MM.1S (cell line): ENCODE results near the gene LCE2A.

Experiments
- DNase-seq: peaks from one replicate; pipeline ENCODE4 v3.0.0-alpha.2; 2015
- H2AFZ ChIP-seq: fragments of 300-600 bp; sonication (generic); 2 replicates; pipeline ENCODE4 v1.6.0; 2016; ENCODE audit warnings: antibody characterized with exemption, low read length
- H3F3A ChIP-seq: fragments of 300-600 bp; sonication (generic); 2 replicates; pipeline ENCODE4 v1.6.1; 2016; ENCODE audit warnings: mild to moderate bottlenecking, antibody characterized with exemption, low read length, moderate library complexity, mixed read lengths; ENCODE audit not compliant: insufficient read depth
- H3K27ac ChIP-seq: fragments of 300-600 bp; sonication (generic); 2 replicates; pipeline ENCODE4 v1.5.1; 2016; ENCODE audit warnings: mild to moderate bottlenecking, low read length
- H3K27me3 ChIP-seq: fragments of 300-600 bp; sonication (generic); replicated peaks from 2 replicates; pipeline ENCODE4 v1.6.0; 2016; ENCODE audit warnings: low read length; ENCODE audit not compliant: insufficient read depth
- H3K36me3 ChIP-seq: fragments of 300-600 bp; sonication (generic); replicated peaks from 2 replicates; pipeline ENCODE4 v1.6.1; 2016; ENCODE audit warnings: mild to moderate bottlenecking, low read length, mixed read lengths; ENCODE audit not compliant: insufficient read depth
- H3K4me1 ChIP-seq: fragments of 300-600 bp; sonication (generic); 2 replicates; pipeline ENCODE4 v1.6.1; 2016; ENCODE audit warnings: low read length, mixed read lengths
- H3K4me2 ChIP-seq: fragments of 300-600 bp; sonication (generic); 2 replicates; pipeline ENCODE4 v1.6.0; 2016; ENCODE audit warnings: low read depth, low read length
- H3K4me3 ChIP-seq: fragments of 300-600 bp; sonication (generic); 2 replicates; pipeline ENCODE4 v1.5.1; 2016; ENCODE audit warnings: low read length, mixed read lengths
- H3K79me2 ChIP-seq: fragments of 300-600 bp; sonication (generic); 2 replicates; pipeline ENCODE4 v1.6.1; 2016; ENCODE audit warnings: mixed run types, low read length, mixed read lengths
- H3K9ac ChIP-seq: fragments of 300-600 bp; sonication (generic); 2 replicates; pipeline ENCODE4 v1.6.1; 2016; ENCODE audit warnings: low read length, mixed read lengths
- H3K9me2 ChIP-seq: fragments of 300-600 bp; sonication (generic); replicated peaks from 2 replicates; pipeline ENCODE4 v1.6.1; 2016; ENCODE audit warnings: mild to moderate bottlenecking, low read length, mixed read lengths; ENCODE audit not compliant: insufficient read depth
- H3K9me3 ChIP-seq: fragments of 300-600 bp; sonication (generic); replicated peaks from 2 replicates; pipeline ENCODE4 v1.6.1; 2016; ENCODE audit warnings: mild to moderate bottlenecking, low read length, mixed read lengths; ENCODE audit not compliant: insufficient read depth
- H4K20me1 ChIP-seq: fragments of 300-600 bp; sonication (generic); 2 replicates; pipeline ENCODE4 v1.6.1; 2016; ENCODE audit warnings: mild to moderate bottlenecking, low read length, moderate library complexity, mixed read lengths; ENCODE audit not compliant: insufficient read depth
- EZH2 ChIP-seq: fragments of 300-600 bp; sonication (generic); optimal IDR thresholded peaks from 2 replicates; pipeline ENCODE3; 2017; ENCODE audit warnings: low read depth, mild to moderate bottlenecking, antibody characterized with exemption, low read length, mixed read lengths
- EZH2phosphoT487 ChIP-seq: fragments of 300-600 bp; sonication (generic); IDR thresholded peaks from 2 replicates; pipeline ENCODE4 v1.6.1; 2018; ENCODE audit warnings: antibody characterized with exemption, low read length
- TF ChIP-seq, protein P1 (sequence below): fragments of 300-600 bp; sonication (generic); IDR thresholded peaks from 2 replicates; pipeline ENCODE4 v1.5.1; 2016; ENCODE audit warnings: antibody characterized with exemption, low read length, mixed read lengths

The LCE2A gene

GRCh38 chr1:152728986-152729385 is 30.8 kb downstream of the LCE2A start:
- no peak overlapping the region for H3K4me3 ChIP-seq
- H3K4me1 ChIP-seq: no peaks in the 10 kb centered on the region
- no peak overlapping the region for H2AFZ ChIP-seq
- H3K9ac ChIP-seq: no peak overlapping the region
- H3F3A ChIP-seq: no peaks in the 10 kb centered on the region
- no peaks in the 10 kb centered on the region for H3K36me3 ChIP-seq
- TF ChIP-seq EZH2 (no peak), EZH2phosphoT487 (no peak)
- TF ChIP-seq, protein P1, sequence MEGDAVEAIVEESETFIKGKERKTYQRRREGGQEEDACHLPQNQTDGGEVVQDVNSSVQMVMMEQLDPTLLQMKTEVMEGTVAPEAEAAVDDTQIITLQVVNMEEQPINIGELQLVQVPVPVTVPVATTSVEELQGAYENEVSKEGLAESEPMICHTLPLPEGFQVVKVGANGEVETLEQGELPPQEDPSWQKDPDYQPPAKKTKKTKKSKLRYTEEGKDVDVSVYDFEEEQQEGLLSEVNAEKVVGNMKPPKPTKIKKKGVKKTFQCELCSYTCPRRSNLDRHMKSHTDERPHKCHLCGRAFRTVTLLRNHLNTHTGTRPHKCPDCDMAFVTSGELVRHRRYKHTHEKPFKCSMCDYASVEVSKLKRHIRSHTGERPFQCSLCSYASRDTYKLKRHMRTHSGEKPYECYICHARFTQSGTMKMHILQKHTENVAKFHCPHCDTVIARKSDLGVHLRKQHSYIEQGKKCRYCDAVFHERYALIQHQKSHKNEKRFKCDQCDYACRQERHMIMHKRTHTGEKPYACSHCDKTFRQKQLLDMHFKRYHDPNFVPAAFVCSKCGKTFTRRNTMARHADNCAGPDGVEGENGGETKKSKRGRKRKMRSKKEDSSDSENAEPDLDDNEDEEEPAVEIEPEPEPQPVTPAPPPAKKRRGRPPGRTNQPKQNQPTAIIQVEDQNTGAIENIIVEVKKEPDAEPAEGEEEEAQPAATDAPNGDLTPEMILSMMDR: no peak
- H3K9me2 ChIP-seq: no peaks in the 10 kb centered on the region
- H3K27me3 ChIP-seq: no peaks in the 10 kb centered on the region
- no peak for DNase-seq
- H3K79me2 ChIP-seq: no peaks in the 10 kb centered on the region
- no peaks in the 10 kb centered on the region for H4K20me1 ChIP-seq
- no peaks in the 10 kb centered on the region for H3K9me3 ChIP-seq
- no peak overlapping the region for H3K27ac ChIP-seq
- H3K4me2 ChIP-seq: no peak overlapping the region

GRCh38 chr1:152735648-152736047 is 37.5 kb downstream of the LCE2A start:
- Histone ChIP-seq H3K9ac (no peak overlapping the region), H4K20me1 (no peaks in the 10 kb centered on the region), H3K27ac (no peak overlapping the region), H3K4me1 (no peaks in the 10 kb centered on the region), H3K27me3 (no peaks in the 10 kb centered on the region), H3K4me2 (no peak overlapping the region), H3K4me3 (no peak overlapping the region), H3K9me3 (no peaks in the 10 kb centered on the region), H3K36me3 (no peaks in the 10 kb centered on the region), H3K79me2 (no peaks in the 10 kb centered on the region), H3K9me2 (no peaks in the 10 kb centered on the region), H3F3A (no peaks in the 10 kb centered on the region), H2AFZ (no peak overlapping the region)
- DNase-seq: no peak
- TF ChIP-seq EZH2phosphoT487: no peak
- TF ChIP-seq, protein P1: peak; percentile 32

- Histone ChIP-seq H3K79me2 (no peaks in the 10 kb centered on the region), H3K9me3 (no peaks in the 10 kb centered on the region), H3K27ac (no peak overlapping the region), H3F3A (no peaks in the 10 kb centered on the region), H3K4me2 (no peak overlapping the region), H3K4me1 (no peaks in the 10 kb centered on the region), H3K4me3 (no peak overlapping the region), H2AFZ (no peak overlapping the region), H3K9me2 (no peaks in the 10 kb centered on the region), H3K36me3 (no peaks in the 10 kb centered on the region), H3K9ac (no peak overlapping the region), H4K20me1 (no peaks in the 10 kb centered on the region), H3K27me3 (no peaks in the 10 kb centered on the region)
- DNase-seq: no peak
- TF ChIP-seq, protein P1: no peak
- no peak for TF ChIP-seq EZH2phosphoT487
- TF ChIP-seq EZH2: no peak
Observed at GRCh38 chr1:152737997-152738396, 39.9 kb downstream of the LCE2A start.

- no peak overlapping the region for H3K4me2 ChIP-seq
- H3K9me2 ChIP-seq: no peaks in the 10 kb centered on the region
- no peak for TF ChIP-seq EZH2
- H3K9ac ChIP-seq: no peak overlapping the region
- H3K9me3 ChIP-seq: no peaks in the 10 kb centered on the region
- no peaks in the 10 kb centered on the region for H3K27me3 ChIP-seq
- H3K79me2 ChIP-seq: no peaks in the 10 kb centered on the region
- no peaks in the 10 kb centered on the region for H3K4me1 ChIP-seq
- H4K20me1 ChIP-seq: no peaks in the 10 kb centered on the region
- no peaks in the 10 kb centered on the region for H3F3A ChIP-seq
- H3K27ac ChIP-seq: no peak overlapping the region
- no peaks in the 10 kb centered on the region for H3K36me3 ChIP-seq
- no peak overlapping the region for H3K4me3 ChIP-seq
- H2AFZ ChIP-seq: no peak overlapping the region
- no peak for DNase-seq
Observed at GRCh38 chr1:152739841-152740240, 41.7 kb downstream of the LCE2A start.
